Heart left ventricle (tissue), 16 donors: ENCODE results near the gene MYBBP1A. TPM values are rescaled to one million over a fixed set of nuclear protein-coding genes. Genes with fewer than 3 reads are reported as not detected.

ENCODE experiments used
- ATAC-seq, 4 donors: fragments of 200-7000 bp; cut with Tn5 transposase; one replicate each; pipeline ENCODE4 v1.9.1; 2020 to 2022; ENCODE audit warnings: moderate library complexity in 4 of 4, mild to moderate bottlenecking in 3 of 4, moderate number of reproducible peaks in 1 of 4
- DNase-seq, 5 donors: peaks; one replicate each; pipeline ENCODE4 v3.0.0-alpha.2; 2020
- H3K27ac ChIP-seq, 12 donors: fragments of 200-600 bp; sonication (generic) in 4 of 12; one replicate each; pipeline versions ENCODE4 v1.5.0 to v1.8.0; 2016 to 2022; ENCODE audit warnings: mild to moderate bottlenecking in 2 of 12
- H3K27me3 ChIP-seq, 9 donors: fragments of 200-600 bp; sonication (generic) in 2 of 9; one replicate each; pipeline versions ENCODE4 v1.5.1 to v1.8.0; 2016 to 2022; ENCODE audit warnings: mild to moderate bottlenecking in 3 of 9
- H3K36me3 ChIP-seq, 9 donors: fragments of 200-600 bp; sonication (generic) in 2 of 9; one replicate each; pipeline versions ENCODE4 v1.5.0 to v1.8.0; 2018 to 2022; ENCODE audit warnings: mild to moderate bottlenecking in 2 of 9
- H3K4me1 ChIP-seq, 12 donors: fragments of 200-600 bp; sonication (generic) in 4 of 12; one replicate each; pipeline versions ENCODE4 v1.5.0 to v1.8.0; 2016 to 2022; ENCODE audit warnings: mild to moderate bottlenecking in 3 of 12
- H3K4me3 ChIP-seq, 12 donors: fragments of 200-600 bp; sonication (generic) in 4 of 12; one replicate each; pipeline versions ENCODE4 v1.5.0 to v1.8.0; 2017 to 2022; ENCODE audit warnings: mild to moderate bottlenecking in 9 of 12, moderate library complexity in 4 of 12
- H3K9me3 ChIP-seq, 12 donors: fragments of 200-600 bp; sonication (generic) in 4 of 12; one replicate each; pipeline versions ENCODE4 v1.5.0 to v1.8.0; 2016 to 2022; ENCODE audit warnings: mild to moderate bottlenecking in 1 of 12
- CTCF ChIP-seq, 12 donors: fragments of 200-600 bp; sonication (generic) in 4 of 12; IDR thresholded peaks; one replicate each; pipeline versions ENCODE4 v1.5.0 to v1.8.0; 2018 to 2022; ENCODE audit warnings: antibody characterized with exemption in 12 of 12, mild to moderate bottlenecking in 5 of 12
- POLR2A ChIP-seq, 2 donors: fragments of 450-650 bp; IDR thresholded peaks; one replicate each; pipeline ENCODE4 v1.6.1; 2017; ENCODE audit warnings: antibody characterized with exemption in 2 of 2, mild to moderate bottlenecking in 2 of 2, moderate library complexity in 2 of 2
- WGBS, 4 donors: extraction: QIAGEN DNeasy Blood & Tissue Kit in 2 of 4; methylation state at CpG; one replicate each; pipeline versions ENCODE4 v1.1.5 to v1.1.7; 2013 to 2018; 5-methylcytosine and 5-hydroxymethylcytosine counted together
- intact Hi-C, 10 donors: fragments of 100-400 bp; cut with DNase I; formaldehyde crosslinking; loops; one replicate each; pipeline versions ENCODE4 v1.11.1 to v1.14.2; 2022
- polyA plus RNA-seq, 2 donors: library from polyadenylated mRNA; stranded (reverse); fragments of 200-250 nt; gene quantifications; one replicate each; pipeline ENCODE4 v1.2.3, GENCODE V29; 2013
- total RNA-seq, 9 donors: library from RNA; depleted of rRNA in 2 of 9; stranded (reverse); fragments of >200 nt in 2 of 9; fragmentation: NEBNext Ultra II Directional in 3 of 9; extraction: Animal tissue kit (Norgen Biotek cat#: 25700) in 3 of 9; gene quantifications; one replicate each; pipeline versions ENCODE4 v1.1.0 to v1.2.4, GENCODE V29; 2016 to 2023
- donor health status: ischemic (EF 13 %, LVEDD 7.1; RV severe dilation, severe dysfunction).
- donor health status: healthy with polysubstance abuse.
- donor health status: DM: no; HTN: yes; CAD: no.
- donor health status: DM: no; HTN: no; CAD: no.
- donor health status: ischemic (EF 25% LVEDD 6.9; RV normal size, moderate dysfunction).
- donor health status: ischemic (EF 25% LVEDD 5.7; RV mildly dilated, moderate dysfunction).
- donor health status: healthy.
- donor health status: DM: yes; HTN: yes; CAD: no.
- donor health status: ischemic (EF 35%, LVEDD 5.7; RV mildly dilated, moderate dysfunction).
- donor health status: nonischemic (EF 11% LVEDD 7.7; RV severe dilation, severe dysfunction).
- donor health status: DM: yes; HTN: yes; CAD: no.
- donor health status: PGD.
- donor health status: ischemic (EF 29% LVEDD 5.4; RV normal size, mild dysfunction).
- donor health status: nonischemic (EF 23%, LVEDD 6.1; RV moderate dilation, normal function).

MYBBP1A gene
- total and polyA plus RNA-seq, 11 donors, result 15.5 to 34.8 (median 24.4) TPM

- Histone ChIP-seq H3K27ac (no peak overlapping the region), H3K27me3 (peaks cover 0 to 4% (median 0%) of the 10 kb centered on the region in 9 donors), H3K4me3 (no peak overlapping the region), H3K9me3 (no peaks in the 10 kb centered on the region), H3K4me1 (peaks cover 0 to 15% (median 2%) of the 10 kb centered on the region in 12 donors), H3K36me3 (no peaks in the 10 kb centered on the region)
- intact Hi-C loops, result no loop called here
- TF ChIP-seq POLR2A (IDR thresholded peaks at IDR 0.05) (no peak), CTCF (IDR thresholded peaks at IDR 0.05) (no peak)
- DNase-seq, result peak in 1 of 5 donors; percentile 18
- peak in 1 of 4 donors; percentile 33 for ATAC-seq
- WGBS, 4 donors, result 44 to 66% (median 64%) methylated on average over 11 to 18 of the region's 18 CpGs
These were observed 21.6 kb upstream of the MYBBP1A start for GRCh38 chr17:4576729-4577322.

- H3K27ac ChIP-seq, result peak overlapping the region in 1 of 12 donors; percentile 6
- intact Hi-C loops, result no loop called here
- peaks cover 0 to 15% (median 2%) of the 10 kb centered on the region in 12 donors for H3K4me1 ChIP-seq
- no peak overlapping the region for H3K4me3 ChIP-seq
- H3K27me3 ChIP-seq, result no peaks in the 10 kb centered on the region
- no peak for ATAC-seq
- peak in 1 of 5 donors; percentile 8 for DNase-seq
- TF ChIP-seq POLR2A (IDR thresholded peaks at IDR 0.05) (no peak), CTCF (IDR thresholded peaks at IDR 0.05) (no peak)
- no peaks in the 10 kb centered on the region for H3K36me3 ChIP-seq
- H3K9me3 ChIP-seq, result no peaks in the 10 kb centered on the region
- 75 to 86% (median 81%) methylated on average over 6 of the region's 6 CpGs for WGBS, 4 donors
These were observed 21.0 kb upstream of the MYBBP1A start for GRCh38 chr17:4576161-4576558.

GRCh38 chr17:4574448-4575045 is 19.4 kb upstream of the MYBBP1A start:
- H3K27me3 ChIP-seq, result no peaks in the 10 kb centered on the region
- WGBS, 4 donors, result 95 to 97% (median 97%) methylated on average over 9 of the region's 9 CpGs
- H3K4me1 ChIP-seq, result peaks cover 0 to 15% (median 2%) of the 10 kb centered on the region in 12 donors
- no peaks in the 10 kb centered on the region for H3K9me3 ChIP-seq
- H3K36me3 ChIP-seq, result no peaks in the 10 kb centered on the region
- TF ChIP-seq POLR2A (IDR thresholded peaks at IDR 0.05) (no peak), CTCF (IDR thresholded peaks at IDR 0.05) (no peak)
- DNase-seq (peak in 1 of 5 donors; percentile 8), ATAC-seq (no peak)
- intact Hi-C loops, result no loop called here
- H3K27ac ChIP-seq, result no peak overlapping the region
- H3K4me3 ChIP-seq, result no peak overlapping the region

GRCh38 chr17:4573669-4574068 is 18.5 kb upstream of the MYBBP1A start:
- Histone ChIP-seq H3K9me3 (no peaks in the 10 kb centered on the region), H3K27me3 (no peaks in the 10 kb centered on the region), H3K36me3 (no peaks in the 10 kb centered on the region), H3K27ac (peak overlapping the region in 7 of 12 donors; percentile 13 to 57 (median 43)), H3K4me3 (no peak overlapping the region), H3K4me1 (peaks cover 0 to 15% (median 2%) of the 10 kb centered on the region in 12 donors)
- ATAC-seq, result peak; percentile 71 to 93 (median 92)
- DNase-seq, result peak in 4 of 5 donors; percentile 51 to 86 (median 75)
- 34 to 49% (median 42%) methylated on average over 7 of the region's 7 CpGs for WGBS, 4 donors
- no peak for TF ChIP-seq POLR2A (IDR thresholded peaks at IDR 0.05)
- no peak for TF ChIP-seq CTCF (IDR thresholded peaks at IDR 0.05)
- intact Hi-C loops, result no loop called here
